ENCODE data around the gene POU6F2. TPM values are rescaled to one million over a fixed set of nuclear protein-coding genes. Genes with fewer than 3 reads are reported as not detected.

POU6F2 gene
- total and polyA plus RNA-seq, 2 experiments from 2014 or later, result 7.2 to 7.3 TPM

DNA sequence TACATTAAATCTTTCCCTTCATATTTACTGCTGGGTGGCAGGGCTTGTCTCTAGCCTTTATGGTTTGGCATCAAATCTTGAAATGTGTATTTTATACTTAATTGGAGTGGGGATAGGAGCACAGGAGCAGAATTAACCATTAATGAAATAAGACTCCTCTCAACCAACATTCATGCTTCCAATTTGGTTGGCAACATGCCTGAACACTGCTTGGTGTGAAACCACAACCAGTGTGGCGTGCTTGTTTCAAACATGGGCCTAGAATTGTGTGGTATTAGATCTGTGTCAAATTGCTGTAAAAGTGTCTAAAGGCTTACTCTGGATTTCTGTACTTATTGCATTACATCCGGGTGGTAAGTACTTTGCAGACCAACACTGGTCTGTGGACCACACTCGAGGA lies 43.7 kb upstream of the POU6F2 start:
- no peaks in the 10 kb centered on the region; the same call in 2 of the 3 replicates for H3K9me3 Mint-ChIP-seq
- ATAC-seq, result no peak

More for the DNA sequence above, 43.7 kb upstream of the POU6F2 start:
- no peaks in the 10 kb centered on the region for H3K36me3 Mint-ChIP-seq (ENCODE audit: low read depth)
- Histone ChIP-seq H3K4me2 (no peak overlapping the region), H3K27ac (ENCODE audit: low read depth) (no peak overlapping the region), H3F3A (replicated peaks; ENCODE audit: low read depth) (no peaks in the 10 kb centered on the region), H4K20me1 (replicated peaks; ENCODE audit: insufficient read depth) (no peaks in the 10 kb centered on the region), H3K36me3 (ENCODE audit: insufficient read depth) (no peaks in the 10 kb centered on the region), H3K27me3 (ENCODE audit: insufficient read depth) (no peaks in the 10 kb centered on the region), H3K9me2 (ENCODE audit: insufficient read depth) (no peaks in the 10 kb centered on the region), H2AFZ (no peak overlapping the region), H3K4me1 (ENCODE audit: insufficient read depth) (peaks cover 9% of the 10 kb centered on the region; the same call in 1 of the 2 replicates), H3K79me2 (replicated peaks; ENCODE audit: insufficient read depth) (no peaks in the 10 kb centered on the region), H3K4me3 (no peak overlapping the region)
- no peak overlapping the region for H3K27ac Mint-ChIP-seq
- H3K4me1 Mint-ChIP-seq, result peaks cover 28% of the 10 kb centered on the region
- TF ChIP-seq EZH2phosphoT487 (IDR thresholded peaks at IDR 0.05; ENCODE audit: unreplicated experiment), result no peak
- TF ChIP-seq, protein P1, sequence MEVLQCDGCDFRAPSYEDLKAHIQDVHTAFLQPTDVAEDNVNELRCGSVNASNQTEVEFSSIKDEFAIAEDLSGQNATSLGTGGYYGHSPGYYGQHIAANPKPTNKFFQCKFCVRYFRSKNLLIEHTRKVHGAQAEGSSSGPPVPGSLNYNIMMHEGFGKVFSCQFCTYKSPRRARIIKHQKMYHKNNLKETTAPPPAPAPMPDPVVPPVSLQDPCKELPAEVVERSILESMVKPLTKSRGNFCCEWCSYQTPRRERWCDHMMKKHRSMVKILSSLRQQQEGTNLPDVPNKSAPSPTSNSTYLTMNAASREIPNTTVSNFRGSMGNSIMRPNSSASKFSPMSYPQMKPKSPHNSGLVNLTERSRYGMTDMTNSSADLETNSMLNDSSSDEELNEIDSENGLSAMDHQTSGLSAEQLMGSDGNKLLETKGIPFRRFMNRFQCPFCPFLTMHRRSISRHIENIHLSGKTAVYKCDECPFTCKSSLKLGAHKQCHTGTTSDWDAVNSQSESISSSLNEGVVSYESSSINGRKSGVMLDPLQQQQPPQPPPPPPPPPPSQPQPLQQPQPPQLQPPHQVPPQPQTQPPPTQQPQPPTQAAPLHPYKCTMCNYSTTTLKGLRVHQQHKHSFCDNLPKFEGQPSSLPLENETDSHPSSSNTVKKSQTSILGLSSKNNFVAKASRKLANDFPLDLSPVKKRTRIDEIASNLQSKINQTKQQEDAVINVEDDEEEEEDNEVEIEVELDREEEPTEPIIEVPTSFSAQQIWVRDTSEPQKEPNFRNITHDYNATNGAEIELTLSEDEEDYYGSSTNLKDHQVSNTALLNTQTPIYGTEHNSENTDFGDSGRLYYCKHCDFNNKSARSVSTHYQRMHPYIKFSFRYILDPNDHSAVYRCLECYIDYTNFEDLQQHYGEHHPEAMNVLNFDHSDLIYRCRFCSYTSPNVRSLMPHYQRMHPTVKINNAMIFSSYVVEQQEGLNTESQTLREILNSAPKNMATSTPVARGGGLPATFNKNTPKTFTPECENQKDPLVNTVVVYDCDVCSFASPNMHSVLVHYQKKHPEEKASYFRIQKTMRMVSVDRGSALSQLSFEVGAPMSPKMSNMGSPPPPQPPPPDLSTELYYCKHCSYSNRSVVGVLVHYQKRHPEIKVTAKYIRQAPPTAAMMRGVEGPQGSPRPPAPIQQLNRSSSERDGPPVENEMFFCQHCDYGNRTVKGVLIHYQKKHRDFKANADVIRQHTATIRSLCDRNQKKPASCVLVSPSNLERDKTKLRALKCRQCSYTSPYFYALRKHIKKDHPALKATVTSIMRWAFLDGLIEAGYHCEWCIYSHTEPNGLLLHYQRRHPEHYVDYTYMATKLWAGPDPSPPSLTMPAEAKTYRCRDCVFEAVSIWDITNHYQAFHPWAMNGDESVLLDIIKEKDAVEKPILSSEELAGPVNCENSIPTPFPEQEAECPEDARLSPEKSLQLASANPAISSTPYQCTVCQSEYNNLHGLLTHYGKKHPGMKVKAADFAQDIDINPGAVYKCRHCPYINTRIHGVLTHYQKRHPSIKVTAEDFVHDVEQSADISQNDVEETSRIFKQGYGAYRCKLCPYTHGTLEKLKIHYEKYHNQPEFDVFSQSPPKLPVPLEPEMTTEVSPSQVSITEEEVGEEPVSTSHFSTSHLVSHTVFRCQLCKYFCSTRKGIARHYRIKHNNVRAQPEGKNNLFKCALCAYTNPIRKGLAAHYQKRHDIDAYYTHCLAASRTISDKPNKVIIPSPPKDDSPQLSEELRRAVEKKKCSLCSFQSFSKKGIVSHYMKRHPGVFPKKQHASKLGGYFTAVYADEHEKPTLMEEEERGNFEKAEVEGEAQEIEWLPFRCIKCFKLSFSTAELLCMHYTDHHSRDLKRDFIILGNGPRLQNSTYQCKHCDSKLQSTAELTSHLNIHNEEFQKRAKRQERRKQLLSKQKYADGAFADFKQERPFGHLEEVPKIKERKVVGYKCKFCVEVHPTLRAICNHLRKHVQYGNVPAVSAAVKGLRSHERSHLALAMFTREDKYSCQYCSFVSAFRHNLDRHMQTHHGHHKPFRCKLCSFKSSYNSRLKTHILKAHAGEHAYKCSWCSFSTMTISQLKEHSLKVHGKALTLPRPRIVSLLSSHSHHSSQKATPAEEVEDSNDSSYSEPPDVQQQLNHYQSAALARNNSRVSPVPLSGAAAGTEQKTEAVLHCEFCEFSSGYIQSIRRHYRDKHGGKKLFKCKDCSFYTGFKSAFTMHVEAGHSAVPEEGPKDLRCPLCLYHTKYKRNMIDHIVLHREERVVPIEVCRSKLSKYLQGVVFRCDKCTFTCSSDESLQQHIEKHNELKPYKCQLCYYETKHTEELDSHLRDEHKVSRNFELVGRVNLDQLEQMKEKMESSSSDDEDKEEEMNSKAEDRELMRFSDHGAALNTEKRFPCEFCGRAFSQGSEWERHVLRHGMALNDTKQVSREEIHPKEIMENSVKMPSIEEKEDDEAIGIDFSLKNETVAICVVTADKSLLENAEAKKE (CRISPR knock-in tag; IDR thresholded peaks at IDR 0.05), result no peak
- no peak for TF ChIP-seq STAT1 (IDR thresholded peaks at IDR 0.05; ENCODE audit: unreplicated experiment)
- TF ChIP-seq, protein P2, sequence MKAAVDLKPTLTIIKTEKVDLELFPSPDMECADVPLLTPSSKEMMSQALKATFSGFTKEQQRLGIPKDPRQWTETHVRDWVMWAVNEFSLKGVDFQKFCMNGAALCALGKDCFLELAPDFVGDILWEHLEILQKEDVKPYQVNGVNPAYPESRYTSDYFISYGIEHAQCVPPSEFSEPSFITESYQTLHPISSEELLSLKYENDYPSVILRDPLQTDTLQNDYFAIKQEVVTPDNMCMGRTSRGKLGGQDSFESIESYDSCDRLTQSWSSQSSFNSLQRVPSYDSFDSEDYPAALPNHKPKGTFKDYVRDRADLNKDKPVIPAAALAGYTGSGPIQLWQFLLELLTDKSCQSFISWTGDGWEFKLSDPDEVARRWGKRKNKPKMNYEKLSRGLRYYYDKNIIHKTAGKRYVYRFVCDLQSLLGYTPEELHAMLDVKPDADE (IDR thresholded peaks at IDR 0.05), result no peak
- TF ChIP-seq, protein P3, sequence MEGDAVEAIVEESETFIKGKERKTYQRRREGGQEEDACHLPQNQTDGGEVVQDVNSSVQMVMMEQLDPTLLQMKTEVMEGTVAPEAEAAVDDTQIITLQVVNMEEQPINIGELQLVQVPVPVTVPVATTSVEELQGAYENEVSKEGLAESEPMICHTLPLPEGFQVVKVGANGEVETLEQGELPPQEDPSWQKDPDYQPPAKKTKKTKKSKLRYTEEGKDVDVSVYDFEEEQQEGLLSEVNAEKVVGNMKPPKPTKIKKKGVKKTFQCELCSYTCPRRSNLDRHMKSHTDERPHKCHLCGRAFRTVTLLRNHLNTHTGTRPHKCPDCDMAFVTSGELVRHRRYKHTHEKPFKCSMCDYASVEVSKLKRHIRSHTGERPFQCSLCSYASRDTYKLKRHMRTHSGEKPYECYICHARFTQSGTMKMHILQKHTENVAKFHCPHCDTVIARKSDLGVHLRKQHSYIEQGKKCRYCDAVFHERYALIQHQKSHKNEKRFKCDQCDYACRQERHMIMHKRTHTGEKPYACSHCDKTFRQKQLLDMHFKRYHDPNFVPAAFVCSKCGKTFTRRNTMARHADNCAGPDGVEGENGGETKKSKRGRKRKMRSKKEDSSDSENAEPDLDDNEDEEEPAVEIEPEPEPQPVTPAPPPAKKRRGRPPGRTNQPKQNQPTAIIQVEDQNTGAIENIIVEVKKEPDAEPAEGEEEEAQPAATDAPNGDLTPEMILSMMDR (conservative IDR thresholded peaks at IDR 0.05; ENCODE audit: low read depth in 2 of 2), result no peak
- no peak for TF ChIP-seq ZNF114 (CRISPR knock-in tag; IDR thresholded peaks at IDR 0.05)
- no peak for TF ChIP-seq ZNF331 (CRISPR knock-in tag; IDR thresholded peaks at IDR 0.05; ENCODE audit: low read depth)
- no peak for DNase-seq (ENCODE audit: low spot score)
- peaks cover 2% of the 10 kb centered on the region for H3K27me3 Mint-ChIP-seq (ENCODE audit: insufficient read depth, low read depth, poor library complexity)
- H3K4me3 Mint-ChIP-seq, result no peak overlapping the region

All from GM23338 (cell line).